Osteocyte (in vitro differentiated cells): ENCODE results near the gene PTPRN2. TPM values are rescaled to one million over a fixed set of nuclear protein-coding genes. Genes with fewer than 3 reads are reported as not detected.

Experiments used
- DNase-seq: peaks from one replicate; pipeline ENCODE4 v3.0.0; 2021; ENCODE audit warnings: mixed read lengths; ENCODE audit not compliant: unreplicated experiment; ENCODE audit errors: extremely low spot score
- H3K27ac Mint-ChIP-seq: one replicate; pipeline ENCODE4 v1.8.0; 2021; ENCODE audit warnings: mild to moderate bottlenecking, mixed read lengths; ENCODE audit not compliant: unreplicated experiment
- H3K27me3 Mint-ChIP-seq: one replicate; pipeline ENCODE4 v1.8.0; 2021; ENCODE audit warnings: mixed read lengths; ENCODE audit not compliant: unreplicated experiment
- H3K36me3 Mint-ChIP-seq: one replicate; pipeline ENCODE4 v1.8.0; 2021; ENCODE audit warnings: mixed read lengths; ENCODE audit not compliant: unreplicated experiment
- H3K4me1 Mint-ChIP-seq: one replicate; pipeline ENCODE4 v1.8.0; 2021; ENCODE audit warnings: mixed read lengths; ENCODE audit not compliant: unreplicated experiment
- H3K4me3 Mint-ChIP-seq: one replicate; pipeline ENCODE4 v1.8.0; 2021; ENCODE audit warnings: mild to moderate bottlenecking, moderate library complexity, mixed read lengths; ENCODE audit not compliant: unreplicated experiment
- H3K9me3 Mint-ChIP-seq: one replicate; pipeline ENCODE4 v1.8.0; 2021; ENCODE audit warnings: mixed read lengths; ENCODE audit not compliant: unreplicated experiment
- CTCF ChIP-seq: fragments of 200-600 bp; sonication (generic); IDR thresholded peaks from 2 replicates; pipeline ENCODE4 v1.5.0; 2021; ENCODE audit warnings: antibody characterized with exemption, mild to moderate bottlenecking, moderate library complexity
- total RNA-seq: library from RNA; stranded (reverse); gene quantifications from 2 replicates; pipeline ENCODE4 v1.2.1, GENCODE V29; 2021

Gene PTPRN2
- total RNA-seq, 1 donor from 2014 or later, result 0.59 TPM

- no peak overlapping the region for H3K4me3 Mint-ChIP-seq
- TF ChIP-seq CTCF, result no peak
- H3K36me3 Mint-ChIP-seq, result no peaks in the 10 kb centered on the region
- H3K27ac Mint-ChIP-seq, result no peak overlapping the region
- H3K4me1 Mint-ChIP-seq, result no peaks in the 10 kb centered on the region
- no peaks in the 10 kb centered on the region for H3K27me3 Mint-ChIP-seq
- DNase-seq, result no peak
- peaks cover 21% of the 10 kb centered on the region for H3K9me3 Mint-ChIP-seq
Observed at GRCh38 chr7:158473221-158473620, 114.4 kb downstream of the PTPRN2 start.

GRCh38 chr7:158472596-158472995 is 115.0 kb downstream of the PTPRN2 start:
- Mint-ChIP-seq H3K9me3 (peaks cover 26% of the 10 kb centered on the region), H3K4me1 (no peaks in the 10 kb centered on the region), H3K36me3 (no peaks in the 10 kb centered on the region), H3K27me3 (no peaks in the 10 kb centered on the region), H3K4me3 (no peak overlapping the region), H3K27ac (no peak overlapping the region)
- no peak for DNase-seq
- TF ChIP-seq CTCF, result no peak

DNA sequence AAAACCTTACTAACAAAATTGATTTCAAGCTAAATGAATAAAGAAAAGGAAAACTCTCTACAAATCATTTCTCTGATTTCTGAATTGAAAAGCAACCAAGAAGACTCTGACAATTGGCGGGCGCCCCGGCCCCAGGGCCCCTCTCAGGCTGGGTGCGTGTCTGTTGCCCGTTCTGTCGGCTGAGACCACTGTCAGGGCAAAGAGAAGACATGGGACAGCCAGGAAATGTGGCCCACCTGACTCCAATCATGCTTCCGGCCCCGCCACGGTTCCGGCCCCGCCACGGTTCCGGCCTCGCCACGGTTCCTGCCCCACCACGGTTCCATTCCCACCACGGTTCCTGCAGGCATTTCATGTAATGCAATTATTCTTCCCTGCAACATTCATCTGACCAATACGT is 115.9 kb downstream of the PTPRN2 start:
- no peak overlapping the region for H3K4me3 Mint-ChIP-seq
- H3K4me1 Mint-ChIP-seq, result no peaks in the 10 kb centered on the region
- TF ChIP-seq CTCF, result no peak
- peaks cover 23% of the 10 kb centered on the region for H3K9me3 Mint-ChIP-seq
- no peaks in the 10 kb centered on the region for H3K27me3 Mint-ChIP-seq
- no peaks in the 10 kb centered on the region for H3K36me3 Mint-ChIP-seq
- H3K27ac Mint-ChIP-seq, result no peak overlapping the region
- no peak for DNase-seq

GRCh38 chr7:158470336-158470735 is 117.3 kb downstream of the PTPRN2 start:
- H3K4me1 Mint-ChIP-seq, result no peaks in the 10 kb centered on the region
- no peak for DNase-seq
- H3K27ac Mint-ChIP-seq, result no peak overlapping the region
- TF ChIP-seq CTCF, result no peak
- H3K9me3 Mint-ChIP-seq, result peaks cover 29% of the 10 kb centered on the region
- H3K4me3 Mint-ChIP-seq, result no peak overlapping the region
- H3K36me3 Mint-ChIP-seq, result no peaks in the 10 kb centered on the region
- no peaks in the 10 kb centered on the region for H3K27me3 Mint-ChIP-seq

DNA sequence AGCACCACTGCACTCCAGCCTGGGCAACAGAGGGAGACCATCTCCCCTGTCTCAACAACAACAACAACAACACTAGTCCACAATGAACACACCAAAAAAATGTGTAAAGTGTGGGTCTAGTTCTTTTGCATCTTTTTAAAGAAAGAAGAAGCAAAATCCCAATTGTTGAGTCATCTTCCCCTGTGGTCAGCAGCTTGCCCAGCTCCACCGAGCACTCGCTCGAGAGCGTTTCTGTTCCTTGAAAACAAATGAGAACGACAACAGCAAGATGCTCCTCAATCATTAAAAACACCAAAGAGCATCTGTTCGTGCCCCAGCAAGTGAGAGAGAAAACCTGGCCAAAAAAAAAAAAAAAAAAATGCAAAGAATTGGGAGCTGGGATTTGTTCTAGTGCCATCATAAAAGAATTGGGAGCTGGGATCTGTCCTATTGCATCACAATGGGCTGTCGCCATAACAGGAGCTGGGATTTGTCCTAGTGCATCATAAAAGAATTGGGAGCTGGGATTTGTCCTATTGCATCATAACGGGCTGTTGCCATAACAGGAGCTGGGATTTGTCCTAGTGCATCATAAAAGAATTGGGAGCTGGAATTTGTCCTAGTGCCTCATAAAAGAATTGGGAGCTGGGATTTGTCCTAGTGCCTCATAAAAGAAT is 118.1 kb downstream of the PTPRN2 start:
- Mint-ChIP-seq H3K9me3 (peaks cover 32% of the 10 kb centered on the region), H3K27me3 (no peaks in the 10 kb centered on the region), H3K4me1 (no peaks in the 10 kb centered on the region), H3K36me3 (no peaks in the 10 kb centered on the region), H3K27ac (no peak overlapping the region), H3K4me3 (no peak overlapping the region)
- no peak for DNase-seq
- TF ChIP-seq CTCF, result no peak
